Epidermal melanocyte (primary cell): ENCODE results near the gene TRPC3.

Experiments used
- DNase-seq: peaks from one replicate; pipeline ENCODE4 v3.0.0; 2011; ENCODE audit warnings: low spot score; ENCODE audit not compliant: insufficient read length

Gene TRPC3

DNA sequence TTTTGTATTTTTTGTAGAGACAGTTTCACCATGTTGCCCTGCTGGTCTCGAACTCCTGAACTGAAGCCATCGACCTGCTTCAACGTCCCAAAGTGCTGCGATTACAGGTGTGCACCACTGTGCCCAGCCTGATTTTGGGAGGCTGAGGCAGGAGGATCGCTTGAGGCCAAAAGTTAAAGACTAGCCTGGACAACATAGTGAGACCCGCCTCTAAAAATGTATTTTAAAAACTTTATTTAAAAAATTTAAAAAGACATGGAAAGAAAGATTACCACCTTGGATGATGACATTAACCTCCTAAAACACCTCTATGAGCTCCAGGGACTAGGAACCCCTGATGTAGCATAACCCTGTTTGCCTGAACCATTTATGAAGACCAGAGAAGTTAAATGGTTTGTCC is 75.8 kb downstream of the TRPC3 start:
- no peak for DNase-seq

DNA sequence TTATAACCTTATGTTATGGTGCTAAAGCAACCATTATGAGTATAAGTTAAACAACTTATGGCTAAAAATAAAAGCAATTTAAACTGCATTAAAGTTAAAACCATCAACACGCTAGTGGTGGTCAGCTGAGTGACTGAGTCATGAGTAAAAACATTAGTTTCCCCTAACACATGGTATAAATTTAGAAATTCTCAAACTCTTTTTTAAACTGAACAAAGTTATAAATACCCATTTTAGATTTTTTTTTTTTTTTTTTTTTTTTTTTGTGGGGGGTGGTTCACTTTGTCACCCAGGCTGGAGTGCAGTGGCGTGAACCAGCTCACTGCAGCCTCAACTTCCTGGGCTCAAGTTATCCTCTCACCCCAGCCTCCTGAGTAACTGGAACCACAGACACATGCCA is 76.2 kb downstream of the TRPC3 start:
- DNase-seq: no peak

DNA sequence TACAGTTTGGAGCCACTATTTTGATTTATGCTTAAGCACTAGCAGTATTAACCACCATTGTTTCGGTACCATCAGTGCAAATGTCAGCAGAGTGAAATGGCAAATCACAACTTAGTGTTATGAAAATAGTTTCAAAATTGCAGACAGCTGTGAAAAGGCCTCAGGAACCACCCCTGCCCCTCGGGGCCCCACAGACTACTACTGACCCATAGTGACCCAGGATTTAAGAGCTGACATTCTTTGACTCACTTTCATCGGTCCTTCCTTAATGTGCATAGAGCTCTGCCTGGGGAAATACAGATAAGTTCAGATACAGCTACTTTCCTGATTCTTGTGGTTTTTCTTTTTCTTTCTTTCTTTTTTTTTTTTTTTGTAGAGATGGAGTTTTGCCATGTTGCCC is 78.3 kb downstream of the TRPC3 start:
- no peak for DNase-seq

DNA sequence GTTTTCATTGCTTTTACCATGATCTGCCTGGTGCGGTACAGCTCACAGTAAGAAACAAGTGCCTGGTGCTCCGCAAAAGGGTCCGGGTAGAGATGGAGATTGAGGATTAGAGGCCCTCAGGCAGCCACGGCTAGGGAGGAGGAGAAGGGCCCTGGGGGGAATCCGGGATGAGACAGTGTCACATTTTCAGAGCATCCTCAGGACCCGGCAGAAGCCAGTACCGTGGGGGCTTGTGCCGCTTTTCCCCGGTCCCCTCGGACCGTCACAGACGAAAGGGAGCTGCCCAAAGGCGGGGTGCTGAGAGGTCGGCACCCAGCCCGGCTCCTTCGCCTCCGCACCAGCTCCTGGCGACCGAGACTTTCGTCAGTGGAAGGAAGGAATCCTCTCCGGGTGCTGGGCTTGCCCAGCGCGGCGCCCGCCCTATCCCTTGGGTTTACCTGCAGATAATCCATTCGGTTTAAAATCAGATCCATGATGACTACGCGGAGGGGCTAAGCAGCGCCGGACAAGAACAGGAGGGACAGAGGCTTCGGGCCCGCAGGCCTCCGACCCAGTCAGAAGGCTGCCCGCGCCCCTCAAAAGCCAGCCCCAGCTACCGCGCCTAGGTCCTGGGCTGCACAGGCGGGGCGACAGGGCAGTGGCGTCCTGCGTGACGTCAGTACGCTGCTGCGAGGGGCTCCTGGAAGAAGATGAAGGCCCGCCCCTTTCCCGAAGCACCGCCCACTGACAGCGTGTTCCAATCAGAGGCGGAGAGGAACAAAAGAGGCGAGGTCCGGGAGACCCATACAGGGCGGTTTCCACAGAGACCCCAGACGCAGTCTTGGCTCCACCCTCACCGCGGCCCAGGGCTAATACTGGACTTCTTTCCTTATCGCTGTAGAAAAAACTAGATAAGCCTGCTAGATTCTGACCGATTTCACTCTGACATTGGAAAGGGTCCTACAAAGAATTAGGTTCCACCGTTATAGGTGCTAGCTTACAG is 81.7 kb downstream of the TRPC3 start, which contains the start of gene BBS7:
TSS of gene BBS7 (minus strand) at position 634 of the 982 bp plus-strand sequence. CDS start at position 473, 161 bp downstream.
- peak; percentile 74 for DNase-seq

DNA sequence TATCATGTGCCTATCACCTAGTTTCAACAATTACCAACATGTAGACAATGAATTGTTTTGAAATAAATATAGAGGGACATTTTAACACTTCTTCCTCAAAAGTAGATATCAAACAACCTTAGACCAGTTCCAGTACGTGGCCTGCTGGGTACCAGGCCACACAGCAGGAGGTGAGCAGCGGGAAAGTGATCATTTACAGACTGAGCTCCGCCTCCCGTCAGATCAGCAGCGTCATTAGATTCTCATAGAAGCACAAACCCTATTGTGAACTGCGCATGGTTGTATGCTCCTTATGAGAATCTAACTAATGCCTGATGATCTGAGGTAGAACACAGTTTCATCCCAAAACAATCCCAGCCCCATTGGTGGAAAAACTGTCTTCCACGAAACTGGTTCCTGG is 88.1 kb downstream of the TRPC3 start:
- DNase-seq: no peak

DNA sequence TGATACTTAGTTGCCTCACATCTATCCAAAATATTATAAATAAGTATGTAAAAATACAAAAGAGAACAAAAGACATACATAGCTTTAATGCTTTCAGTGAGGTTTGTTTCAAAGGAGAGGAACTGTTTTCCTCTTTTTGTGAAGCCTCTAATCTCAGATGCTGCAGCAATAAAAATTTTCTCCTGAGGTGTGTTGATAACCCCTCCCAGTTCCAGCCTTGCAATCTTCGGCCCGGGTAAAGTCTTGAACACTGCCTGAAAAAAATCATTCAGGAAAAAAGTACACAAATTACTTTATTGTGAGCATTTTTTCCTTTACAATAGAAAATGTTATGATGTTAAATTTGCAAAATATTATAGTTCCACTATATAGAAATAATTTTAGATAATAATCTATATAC is 90.4 kb downstream of the TRPC3 start:
- DNase-seq: no peak

DNA sequence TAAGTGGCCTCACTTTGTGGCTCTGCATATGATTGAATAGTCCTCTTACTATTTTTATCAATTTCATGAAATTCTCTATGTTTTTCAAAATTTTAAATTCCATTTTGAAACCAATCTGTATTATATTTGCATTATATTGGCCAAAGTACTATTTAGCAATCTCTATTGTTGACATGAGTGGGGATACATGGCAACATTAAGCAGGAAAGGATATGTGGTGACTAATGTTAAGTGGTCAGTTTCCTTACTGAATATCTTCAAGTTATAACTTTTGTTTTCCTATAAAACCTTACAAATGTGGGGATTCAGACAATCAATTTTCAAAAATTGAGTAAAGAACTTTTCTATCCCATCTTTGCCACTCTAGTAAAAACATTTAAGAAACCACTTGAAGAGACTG is 91.7 kb downstream of the TRPC3 start:
- no peak for DNase-seq

DNA sequence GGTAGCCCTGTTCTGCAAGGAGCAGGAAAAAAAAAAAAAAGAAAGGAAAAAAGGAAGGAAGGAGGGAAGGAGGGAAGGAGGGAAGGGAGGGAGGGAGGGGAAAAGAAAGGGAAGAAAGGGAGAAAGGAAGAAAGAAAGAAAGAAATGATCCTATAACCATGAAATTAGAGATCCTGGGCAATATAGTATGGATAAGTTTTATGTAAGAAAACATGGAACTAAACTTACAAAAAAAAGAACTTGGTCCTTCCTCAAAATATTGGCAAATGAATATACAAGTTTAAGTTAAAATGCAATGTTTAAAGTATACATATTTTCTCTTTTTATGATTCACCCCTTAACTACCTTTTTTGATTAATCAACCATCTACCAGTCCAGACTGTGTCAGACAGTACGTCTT is 100.5 kb downstream of the TRPC3 start:
- DNase-seq: no peak

DNA sequence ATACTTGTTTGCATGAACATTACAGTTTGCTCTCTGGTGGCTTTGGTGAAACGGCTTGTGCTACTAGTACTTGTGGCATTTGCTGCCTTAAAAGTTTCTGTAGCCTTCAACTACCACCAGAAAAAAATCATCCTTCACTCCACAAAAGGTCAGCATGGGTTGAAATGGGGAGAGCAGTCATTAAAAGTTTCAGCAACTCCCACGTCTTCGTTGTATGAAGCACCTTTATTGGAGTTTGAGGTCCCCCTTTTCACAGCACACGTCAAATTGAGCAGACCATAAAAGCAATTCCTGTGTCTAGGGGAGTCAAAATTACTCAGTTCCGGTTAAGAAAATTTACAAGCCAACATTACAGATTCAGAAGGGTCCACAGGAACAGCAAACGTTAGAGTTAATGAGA is 105.2 kb downstream of the TRPC3 start:
- no peak for DNase-seq

DNA sequence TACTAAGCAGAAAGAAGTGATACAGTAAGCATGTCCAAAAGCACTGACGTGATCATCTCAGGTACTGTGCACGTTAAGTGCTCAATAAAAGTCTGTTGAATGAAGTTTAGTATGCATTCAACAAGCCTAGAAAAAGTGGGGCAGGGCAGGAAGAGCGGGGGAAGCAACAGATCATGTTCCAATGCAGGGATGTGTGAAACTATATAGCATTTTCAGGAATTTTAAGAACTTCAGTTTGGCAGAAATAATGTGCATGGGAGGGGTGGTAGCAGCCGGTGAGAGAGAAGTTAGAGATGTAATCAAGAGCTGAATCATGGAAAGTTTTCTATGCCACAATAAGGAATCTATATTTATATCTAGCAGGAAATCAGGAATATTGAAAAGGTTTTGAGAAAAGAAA is 109.0 kb downstream of the TRPC3 start:
- DNase-seq: no peak

DNA sequence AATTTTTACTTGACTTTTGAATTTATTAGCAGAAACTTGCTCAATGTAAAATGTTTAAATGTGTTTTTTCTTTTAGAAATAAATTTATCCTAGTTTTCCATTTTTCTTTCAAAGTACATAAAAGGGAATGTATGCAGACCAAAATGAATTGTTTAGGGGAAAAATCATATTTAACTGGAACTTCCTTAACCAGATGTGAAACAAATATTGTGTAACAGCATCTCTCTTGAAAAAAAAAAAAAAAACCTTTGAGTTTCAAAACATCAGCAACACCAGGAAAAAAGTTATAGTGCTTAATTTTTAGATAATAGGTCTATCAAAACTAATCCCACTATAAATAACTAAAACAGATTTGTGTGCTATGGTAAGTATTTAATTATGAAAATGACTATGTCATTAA is 113.7 kb downstream of the TRPC3 start:
- no peak for DNase-seq

DNA sequence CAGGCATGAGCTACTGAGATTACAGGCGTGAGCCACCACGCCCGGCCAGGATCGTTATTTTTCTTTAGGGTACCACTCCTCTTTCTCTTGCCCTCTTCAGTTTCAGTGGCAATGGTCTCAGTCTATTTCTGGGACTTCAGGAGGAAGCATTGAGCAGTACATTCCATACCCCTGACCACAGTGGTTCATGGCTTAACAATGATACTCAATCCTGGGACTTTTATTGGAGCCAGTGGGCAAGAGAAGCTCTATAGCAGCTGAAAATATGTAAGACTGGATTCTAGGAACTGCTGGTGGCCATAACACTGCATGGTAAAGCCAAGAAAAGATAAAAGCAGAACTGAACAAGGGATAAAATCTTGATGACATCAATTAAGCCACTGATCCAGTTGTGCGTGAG is 122.3 kb downstream of the TRPC3 start:
- DNase-seq: no peak
